ENCODE data around the gene CDC34.

GRCh38 chr19:491146-491741 is 40.3 kb upstream of the CDC34 start:
- TF ChIP-seq CTCF (IDR thresholded peaks at IDR 0.05 in 2 of 3, conservative IDR thresholded peaks at IDR 0.05 in 1 of 3; ENCODE audit: insufficient read depth in 2 of 3, low read depth in 1 of 3, low read length in 3 of 3) (no peak), GATAD2A (IDR thresholded peaks at IDR 0.05) (no peak), CBX3 (IDR thresholded peaks at IDR 0.05; ENCODE audit: borderline replicate concordance in 1 of 2, low read length in 2 of 2) (no peak), U2AF1 (optimal IDR thresholded peaks at IDR 0.05; ENCODE audit: low read depth, low read length) (no peak), POLR2B (IDR thresholded peaks at IDR 0.05; ENCODE audit: low read depth, partially characterized antibody) (no peak)

Data from K562 (cell line).